Activated T-helper 17 cell treated with anti-CD3 and anti-CD28 coated beads, Interleukin-2, amount 50 U/mL, for 72 hours (primary cell): ENCODE measurements around the gene RANBP9. TPM values are rescaled to one million over a fixed set of nuclear protein-coding genes. Genes with fewer than 3 reads are reported as not detected.

Experiments used
- ATAC-seq: fragments of 150-1000 bp; cut with Tn5 transposase; replicated peaks from 2 replicates; pipeline ENCODE4 v1.10.0; 2021; ENCODE audit warnings: mild to moderate bottlenecking, moderate library complexity
- H3K27ac Mint-ChIP-seq: one replicate; pipeline ENCODE4 v1.8.0; 2022; ENCODE audit warnings: mixed read lengths
- H3K27me3 Mint-ChIP-seq: one replicate; pipeline ENCODE4 v1.8.0; 2022; ENCODE audit warnings: mixed read lengths
- H3K36me3 Mint-ChIP-seq: one replicate; pipeline ENCODE4 v1.8.0; 2022; ENCODE audit warnings: low read depth, mild to moderate bottlenecking, mixed read lengths
- H3K4me1 Mint-ChIP-seq: one replicate; pipeline ENCODE4 v1.8.0; 2022; ENCODE audit warnings: mixed read lengths
- H3K4me3 Mint-ChIP-seq: one replicate; pipeline ENCODE4 v1.8.0; 2022; ENCODE audit warnings: mild to moderate bottlenecking, mixed read lengths
- H3K9me3 Mint-ChIP-seq: one replicate; pipeline ENCODE4 v1.8.0; 2022; ENCODE audit warnings: mixed read lengths
- total RNA-seq, 2 donors: library from RNA; stranded (reverse); gene quantifications; one replicate each; pipeline ENCODE4 v1.2.3, GENCODE V29; 2022

RANBP9 gene
- total RNA-seq, 2 donors from 2014 or later, result 57.3 to 68.2 TPM

DNA sequence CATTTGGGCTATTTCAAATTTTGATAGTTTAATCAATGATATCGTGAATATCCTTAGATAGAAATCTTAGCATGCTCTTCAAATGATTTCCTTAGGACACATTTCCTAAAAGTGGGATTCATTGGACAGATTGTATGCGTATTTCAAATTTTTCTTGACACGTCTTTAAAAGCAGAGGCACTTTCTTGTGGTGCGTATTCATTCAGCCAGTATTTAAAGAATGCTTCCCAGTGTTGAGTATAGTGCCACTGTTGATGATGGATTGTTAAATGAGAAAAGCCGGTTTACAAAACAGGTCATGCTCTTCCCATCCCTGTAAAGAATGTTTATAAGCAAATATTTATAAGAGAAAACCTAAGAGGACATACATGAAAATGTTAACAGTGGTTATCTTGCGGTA, 111.6 kb downstream of the RANBP9 start:
- H3K27ac Mint-ChIP-seq, result no peak overlapping the region
- no peaks in the 10 kb centered on the region for H3K4me1 Mint-ChIP-seq
- H3K27me3 Mint-ChIP-seq, result no peaks in the 10 kb centered on the region
- no peak for ATAC-seq
- H3K9me3 Mint-ChIP-seq, result no peaks in the 10 kb centered on the region
- H3K36me3 Mint-ChIP-seq, result peaks cover 78% of the 10 kb centered on the region
- no peak overlapping the region for H3K4me3 Mint-ChIP-seq

DNA sequence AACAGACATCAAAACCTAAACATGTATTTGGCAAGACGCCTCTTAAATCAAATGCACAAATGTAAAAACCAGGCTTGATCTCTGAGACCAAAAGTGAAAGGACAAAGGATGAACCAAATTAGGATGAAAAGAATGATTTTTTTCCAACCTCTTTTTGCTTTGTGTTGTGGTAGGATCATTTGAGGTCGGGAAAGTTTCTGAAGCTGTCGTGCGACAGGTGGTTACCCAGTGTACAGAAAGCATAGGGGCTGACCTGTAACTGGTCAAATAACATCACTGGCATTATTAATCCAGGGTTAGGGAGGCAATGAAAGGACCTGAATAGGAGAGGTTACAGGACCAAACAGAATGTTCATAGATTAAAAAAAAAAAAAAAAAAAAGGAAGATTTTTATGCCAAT, 114.6 kb downstream of the RANBP9 start:
- no peak overlapping the region for H3K27ac Mint-ChIP-seq
- peaks cover 64% of the 10 kb centered on the region for H3K36me3 Mint-ChIP-seq
- H3K4me3 Mint-ChIP-seq, result no peak overlapping the region
- ATAC-seq, result no peak
- no peaks in the 10 kb centered on the region for H3K4me1 Mint-ChIP-seq
- no peaks in the 10 kb centered on the region for H3K9me3 Mint-ChIP-seq
- H3K27me3 Mint-ChIP-seq, result no peaks in the 10 kb centered on the region

DNA sequence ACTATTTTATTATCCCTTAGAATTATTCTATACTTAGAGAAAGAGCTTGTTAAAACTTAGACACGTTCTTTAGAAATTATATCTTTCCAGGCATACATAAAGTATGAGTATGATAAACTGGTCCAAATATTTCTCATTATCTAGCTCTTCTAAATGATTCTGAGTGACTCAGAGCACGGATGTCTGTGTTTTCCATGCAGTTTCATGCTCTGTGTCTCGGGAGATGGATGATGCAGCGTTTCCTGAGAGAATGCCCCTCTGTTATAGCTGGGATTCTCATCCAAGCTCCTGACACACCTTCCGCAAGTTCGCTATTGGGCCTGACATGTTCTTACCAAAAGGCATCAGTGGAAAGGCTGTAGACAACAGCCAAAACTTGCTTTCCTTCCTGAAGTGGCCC, 117.9 kb downstream of the RANBP9 start:
- no peaks in the 10 kb centered on the region for H3K9me3 Mint-ChIP-seq
- H3K4me3 Mint-ChIP-seq, result no peak overlapping the region
- no peak for ATAC-seq
- H3K4me1 Mint-ChIP-seq, result no peaks in the 10 kb centered on the region
- H3K36me3 Mint-ChIP-seq, result peaks cover 31% of the 10 kb centered on the region
- H3K27ac Mint-ChIP-seq, result no peak overlapping the region
- no peaks in the 10 kb centered on the region for H3K27me3 Mint-ChIP-seq

DNA sequence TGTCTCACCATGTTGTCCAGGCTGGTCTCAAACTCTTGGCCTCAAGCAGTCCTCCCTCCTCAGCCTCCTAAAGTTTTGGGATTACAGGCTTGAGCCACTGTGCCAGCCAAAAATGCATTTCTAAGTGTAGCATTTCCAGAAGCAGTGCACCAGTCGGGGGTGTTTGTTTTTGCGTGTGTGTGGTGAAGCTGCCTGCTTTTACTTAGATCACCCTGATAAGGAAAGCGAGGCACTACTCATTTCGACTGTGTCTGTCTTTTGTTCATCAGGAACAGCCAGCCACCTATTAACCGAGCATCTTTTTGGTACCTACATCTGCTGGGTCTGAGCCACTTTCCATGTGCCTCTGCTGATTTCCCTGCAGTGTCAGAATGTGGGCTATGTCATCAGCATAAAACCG, 118.5 kb downstream of the RANBP9 start:
- ATAC-seq, result no peak
- no peak overlapping the region for H3K4me3 Mint-ChIP-seq
- H3K4me1 Mint-ChIP-seq, result no peaks in the 10 kb centered on the region
- peaks cover 31% of the 10 kb centered on the region for H3K36me3 Mint-ChIP-seq
- no peaks in the 10 kb centered on the region for H3K9me3 Mint-ChIP-seq
- H3K27ac Mint-ChIP-seq, result no peak overlapping the region
- no peaks in the 10 kb centered on the region for H3K27me3 Mint-ChIP-seq

DNA sequence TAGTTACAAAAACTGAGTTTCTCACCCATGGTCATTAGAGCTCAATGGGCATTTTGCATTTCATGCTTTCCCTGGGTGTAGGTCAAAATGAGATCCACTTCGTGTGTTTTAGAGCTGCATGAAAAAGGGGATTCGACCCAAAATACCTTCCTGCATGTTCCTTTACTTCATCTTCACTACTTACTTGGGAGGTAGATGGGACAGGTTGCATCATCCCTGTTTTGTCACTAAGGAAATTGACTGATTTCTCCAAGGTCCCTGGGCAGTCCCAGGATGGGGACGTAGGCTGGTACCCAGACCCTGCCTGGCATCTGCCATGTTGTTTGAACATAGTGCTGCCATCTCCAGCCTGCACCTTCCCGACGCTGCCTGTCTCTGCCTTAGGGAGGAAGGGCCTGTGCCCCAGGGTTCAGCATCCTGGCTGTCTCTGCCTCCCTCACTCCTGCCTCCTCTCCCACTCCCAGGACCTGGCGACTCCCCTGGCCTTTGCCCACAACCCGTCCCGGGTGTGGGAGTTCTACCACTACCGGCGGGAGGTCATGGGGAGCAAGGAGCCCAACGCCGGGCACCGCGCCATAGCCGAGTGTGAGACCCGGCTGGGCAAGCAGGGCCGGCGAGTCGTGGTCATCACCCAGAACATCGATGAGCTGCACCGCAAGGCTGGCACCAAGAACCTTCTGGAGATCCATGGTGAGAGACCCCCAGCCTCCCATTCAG, 120.3 kb downstream of the RANBP9 start:
- Mint-ChIP-seq H3K27me3 (no peaks in the 10 kb centered on the region), H3K4me3 (no peak overlapping the region), H3K4me1 (no peaks in the 10 kb centered on the region), H3K27ac (no peak overlapping the region), H3K9me3 (no peaks in the 10 kb centered on the region), H3K36me3 (peaks cover 20% of the 10 kb centered on the region)
- ATAC-seq, result no peak

DNA sequence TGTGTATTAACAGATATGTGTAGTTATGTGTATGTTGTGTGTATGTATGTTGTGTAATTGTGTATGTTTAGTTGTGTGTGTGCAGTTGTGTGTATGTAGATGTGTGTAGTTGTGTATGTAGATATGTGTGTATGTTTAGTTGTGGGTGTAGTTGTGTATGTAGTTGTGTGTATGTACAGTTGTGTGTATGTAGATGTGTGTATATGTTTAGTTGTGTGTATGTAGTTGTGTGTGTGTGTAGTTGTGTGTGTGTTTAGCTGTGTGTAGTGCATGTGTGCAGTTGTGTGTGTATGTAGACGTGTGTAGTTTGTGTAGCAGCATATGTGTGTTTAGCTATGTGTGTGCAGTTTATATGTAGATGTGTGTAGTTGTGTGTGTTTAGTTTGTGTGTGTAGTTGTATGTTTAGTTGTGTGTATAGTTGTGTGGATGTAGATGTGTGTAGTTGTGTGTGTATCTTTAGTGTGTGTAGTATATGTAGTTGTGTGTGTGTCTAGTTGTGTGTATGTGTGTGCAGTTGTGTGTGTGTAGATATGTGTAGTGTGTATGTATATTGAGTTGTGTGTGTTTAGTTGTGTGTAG, 121.0 kb downstream of the RANBP9 start:
- H3K4me1 Mint-ChIP-seq, result no peaks in the 10 kb centered on the region
- H3K27me3 Mint-ChIP-seq, result no peaks in the 10 kb centered on the region
- H3K9me3 Mint-ChIP-seq, result no peaks in the 10 kb centered on the region
- no peak overlapping the region for H3K27ac Mint-ChIP-seq
- no peak overlapping the region for H3K4me3 Mint-ChIP-seq
- peaks cover 13% of the 10 kb centered on the region for H3K36me3 Mint-ChIP-seq
- no peak for ATAC-seq

DNA sequence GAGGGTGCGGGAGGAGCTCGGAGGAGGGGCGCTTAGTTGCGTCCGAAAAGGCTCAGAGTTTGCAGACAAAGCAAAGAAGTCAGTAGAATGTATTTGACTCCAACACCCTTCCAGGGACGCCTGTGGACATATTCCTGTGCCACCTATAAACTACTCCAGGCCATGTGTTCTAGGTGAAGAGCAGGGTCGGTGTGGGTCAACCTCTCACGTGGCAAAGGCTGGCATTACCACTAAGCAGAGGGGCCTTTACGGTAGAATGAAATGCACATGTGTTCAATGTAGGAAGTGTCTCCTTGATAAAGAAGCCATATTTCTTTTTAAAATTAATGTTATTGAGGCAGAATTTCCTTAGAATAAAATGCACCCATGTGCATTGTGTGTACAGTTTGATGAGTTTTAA, 121.8 kb downstream of the RANBP9 start:
- Mint-ChIP-seq H3K36me3 (peaks cover 11% of the 10 kb centered on the region), H3K4me3 (no peak overlapping the region), H3K4me1 (no peaks in the 10 kb centered on the region), H3K9me3 (no peaks in the 10 kb centered on the region), H3K27ac (no peak overlapping the region), H3K27me3 (no peaks in the 10 kb centered on the region)
- ATAC-seq, result no peak

DNA sequence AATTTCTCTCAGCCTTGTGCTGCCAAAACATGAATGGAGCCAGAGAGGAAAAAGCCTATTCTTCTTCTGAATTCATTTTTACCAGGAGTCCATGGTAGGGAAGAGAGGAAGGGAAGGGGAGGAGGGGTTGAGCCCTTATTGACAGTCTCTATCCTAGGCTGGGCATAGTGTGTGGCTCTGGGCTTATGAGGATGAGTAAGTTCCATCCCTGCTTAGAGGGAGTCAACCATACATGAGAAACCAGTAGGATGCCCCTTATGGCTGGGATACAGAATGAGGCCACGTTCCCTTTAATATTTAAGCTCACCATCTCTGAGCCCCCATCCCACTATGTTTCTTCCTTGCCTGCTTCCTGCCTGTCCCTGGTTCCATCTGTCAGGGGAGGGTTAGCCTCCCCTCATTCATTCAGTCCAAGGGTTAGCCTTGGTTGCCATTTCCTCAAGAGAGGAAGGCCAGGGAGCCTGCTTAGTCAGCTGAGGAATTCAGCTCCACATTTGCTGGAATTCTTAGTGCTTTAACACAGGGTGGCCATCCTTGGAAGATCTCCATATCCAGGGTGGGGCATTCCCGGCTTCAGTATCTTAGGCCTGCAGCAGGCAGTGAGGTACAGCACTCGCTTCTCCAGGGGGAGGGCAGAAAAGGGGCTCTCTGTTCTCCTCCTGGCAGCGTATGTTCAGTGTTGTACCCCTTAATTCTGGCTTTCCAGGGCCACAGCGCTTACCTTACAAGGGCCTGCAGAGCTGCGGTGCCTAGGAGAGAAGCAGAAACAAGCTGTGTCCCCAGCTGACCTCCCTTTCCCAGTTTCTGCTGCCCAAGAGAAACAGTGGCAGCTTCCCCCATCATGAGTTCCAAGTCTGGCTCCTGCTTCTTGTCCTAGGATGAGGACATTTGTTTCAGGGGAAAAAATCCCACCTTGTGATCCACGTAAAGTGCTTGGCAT, 124.8 kb downstream of the RANBP9 start:
- no peak overlapping the region for H3K27ac Mint-ChIP-seq
- ATAC-seq, result no peak
- no peaks in the 10 kb centered on the region for H3K9me3 Mint-ChIP-seq
- no peaks in the 10 kb centered on the region for H3K27me3 Mint-ChIP-seq
- H3K4me3 Mint-ChIP-seq, result no peak overlapping the region
- H3K4me1 Mint-ChIP-seq, result no peaks in the 10 kb centered on the region
- H3K36me3 Mint-ChIP-seq, result peaks cover 24% of the 10 kb centered on the region

DNA sequence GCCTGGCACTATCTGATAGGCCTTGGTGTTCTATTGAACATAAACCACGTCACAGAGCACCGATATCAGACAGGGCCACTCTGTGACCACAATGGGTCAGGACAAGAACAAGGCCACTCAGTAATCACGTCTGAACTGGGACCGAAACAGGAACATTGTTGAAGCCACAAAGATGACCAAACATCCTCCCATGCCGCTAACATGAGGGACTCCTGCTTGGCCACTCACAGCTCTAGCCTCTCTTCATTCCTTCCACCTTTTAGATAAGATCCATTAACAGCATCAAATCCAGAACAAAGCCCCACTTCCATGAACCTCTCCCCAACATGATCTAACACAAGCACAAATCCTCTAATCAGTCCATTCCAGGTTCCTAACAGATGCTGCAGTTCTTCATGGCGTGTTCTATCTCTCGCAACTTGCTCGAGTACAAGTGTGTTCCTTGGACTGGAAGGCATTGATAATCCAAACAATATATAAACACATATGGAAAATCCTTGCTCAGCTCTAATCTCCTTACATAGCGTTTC, 129.9 kb downstream of the RANBP9 start:
- no peak overlapping the region for H3K27ac Mint-ChIP-seq
- no peaks in the 10 kb centered on the region for H3K27me3 Mint-ChIP-seq
- H3K4me3 Mint-ChIP-seq, result no peak overlapping the region
- peaks cover 3% of the 10 kb centered on the region for H3K4me1 Mint-ChIP-seq
- ATAC-seq, result no peak
- H3K36me3 Mint-ChIP-seq, result peaks cover 20% of the 10 kb centered on the region
- H3K9me3 Mint-ChIP-seq, result no peaks in the 10 kb centered on the region

DNA sequence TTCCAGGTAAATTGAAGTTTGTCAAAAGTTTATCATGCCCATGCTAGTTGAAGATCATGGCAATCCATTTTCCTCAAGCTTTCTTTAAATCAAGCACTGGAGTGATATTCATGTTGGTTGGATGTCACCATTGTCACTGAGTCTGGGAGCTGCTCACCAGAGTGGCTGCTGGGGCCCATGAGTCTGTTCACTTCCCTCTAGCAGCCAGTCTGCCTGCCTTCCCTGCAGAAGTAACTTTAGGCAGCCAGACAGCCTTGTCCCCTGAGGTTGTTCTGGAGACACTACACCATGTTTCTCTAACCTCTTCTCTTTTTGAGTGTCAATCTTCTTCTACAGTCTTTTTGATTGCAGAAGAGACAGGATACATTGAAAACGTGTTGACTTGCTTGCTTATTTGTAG, 131.7 kb downstream of the RANBP9 start:
- no peak overlapping the region for H3K4me3 Mint-ChIP-seq
- no peaks in the 10 kb centered on the region for H3K9me3 Mint-ChIP-seq
- H3K27ac Mint-ChIP-seq, result peak overlapping the region; percentile 4
- no peaks in the 10 kb centered on the region for H3K27me3 Mint-ChIP-seq
- no peak for ATAC-seq
- H3K36me3 Mint-ChIP-seq, result peaks cover 22% of the 10 kb centered on the region
- H3K4me1 Mint-ChIP-seq, result peaks cover 8% of the 10 kb centered on the region

DNA sequence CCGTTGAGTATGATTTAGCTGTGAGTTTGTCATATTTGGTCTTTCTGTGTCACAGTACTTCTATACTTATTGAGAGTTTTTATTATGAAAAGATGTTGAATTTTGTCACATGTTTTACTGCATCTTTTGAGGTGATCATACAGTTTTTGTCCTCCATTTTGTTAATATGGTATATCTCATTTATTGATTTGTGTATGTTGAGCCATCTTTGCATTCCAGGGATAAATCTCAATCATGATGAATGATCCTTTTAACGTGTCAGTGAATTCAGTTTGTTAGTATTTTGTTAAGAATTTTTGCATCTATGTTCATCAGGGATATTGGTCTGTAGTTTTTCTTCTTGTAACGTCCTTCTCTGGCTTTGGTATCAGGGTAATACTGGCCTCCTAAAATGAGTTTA, 133.7 kb downstream of the RANBP9 start:
- no peak for ATAC-seq

DNA sequence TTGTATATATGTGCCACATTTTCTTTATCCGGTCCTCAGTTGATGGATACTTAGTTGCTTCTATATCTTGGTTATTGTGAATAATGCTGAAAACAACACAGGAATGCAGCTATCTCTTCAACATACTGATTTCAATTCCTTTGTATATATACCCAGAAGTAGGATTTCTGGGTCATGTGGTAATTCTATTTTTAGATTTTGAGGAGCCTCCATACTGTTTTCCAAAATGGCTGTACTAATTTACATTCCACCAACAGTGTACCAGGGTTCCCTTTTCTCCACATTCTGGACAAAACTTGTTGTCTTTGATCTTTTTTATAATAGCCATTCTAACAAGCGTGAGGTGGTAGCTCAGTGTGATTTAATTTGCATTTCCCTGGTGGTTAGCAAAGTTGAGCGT, 135.6 kb downstream of the RANBP9 start:
- peak overlapping the region; percentile 93 for H3K4me3 Mint-ChIP-seq
- no peaks in the 10 kb centered on the region for H3K27me3 Mint-ChIP-seq
- H3K27ac Mint-ChIP-seq, result peak overlapping the region; percentile 94

More for the DNA sequence above, 133.7 kb downstream of the RANBP9 start:
- Mint-ChIP-seq H3K9me3 (no peaks in the 10 kb centered on the region), H3K27me3 (no peaks in the 10 kb centered on the region), H3K27ac (no peak overlapping the region), H3K4me1 (peaks cover 8% of the 10 kb centered on the region), H3K4me3 (no peak overlapping the region), H3K36me3 (peaks cover 20% of the 10 kb centered on the region)

DNA sequence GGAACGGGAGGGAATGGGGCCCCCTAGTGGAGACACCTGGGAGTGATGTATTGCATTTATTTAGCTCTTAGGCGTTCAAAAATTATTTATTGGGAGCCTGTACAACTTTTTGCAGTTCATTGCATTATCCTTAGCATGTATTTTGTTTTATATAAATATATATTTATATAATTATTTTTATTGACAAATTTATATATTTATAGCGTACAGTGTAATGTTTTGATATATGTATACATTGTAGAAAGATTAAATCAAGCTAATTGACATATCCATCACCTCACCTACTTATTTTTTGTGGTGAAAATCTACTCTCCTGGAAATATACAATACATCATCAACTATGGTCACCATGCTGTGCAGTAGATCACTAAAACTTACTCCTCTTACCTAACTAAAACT, 136.3 kb downstream of the RANBP9 start:
- no peaks in the 10 kb centered on the region for H3K27me3 Mint-ChIP-seq
- ATAC-seq, result no peak
- H3K9me3 Mint-ChIP-seq, result no peaks in the 10 kb centered on the region
- peak overlapping the region; percentile 93 for H3K4me3 Mint-ChIP-seq
- H3K4me1 Mint-ChIP-seq, result peaks cover 8% of the 10 kb centered on the region
- peak overlapping the region; percentile 94 for H3K27ac Mint-ChIP-seq
- H3K36me3 Mint-ChIP-seq, result peaks cover 8% of the 10 kb centered on the region

More for the DNA sequence above, 135.6 kb downstream of the RANBP9 start:
- Mint-ChIP-seq H3K4me1 (peaks cover 8% of the 10 kb centered on the region), H3K36me3 (peaks cover 14% of the 10 kb centered on the region), H3K9me3 (no peaks in the 10 kb centered on the region)
- no peak for ATAC-seq

DNA sequence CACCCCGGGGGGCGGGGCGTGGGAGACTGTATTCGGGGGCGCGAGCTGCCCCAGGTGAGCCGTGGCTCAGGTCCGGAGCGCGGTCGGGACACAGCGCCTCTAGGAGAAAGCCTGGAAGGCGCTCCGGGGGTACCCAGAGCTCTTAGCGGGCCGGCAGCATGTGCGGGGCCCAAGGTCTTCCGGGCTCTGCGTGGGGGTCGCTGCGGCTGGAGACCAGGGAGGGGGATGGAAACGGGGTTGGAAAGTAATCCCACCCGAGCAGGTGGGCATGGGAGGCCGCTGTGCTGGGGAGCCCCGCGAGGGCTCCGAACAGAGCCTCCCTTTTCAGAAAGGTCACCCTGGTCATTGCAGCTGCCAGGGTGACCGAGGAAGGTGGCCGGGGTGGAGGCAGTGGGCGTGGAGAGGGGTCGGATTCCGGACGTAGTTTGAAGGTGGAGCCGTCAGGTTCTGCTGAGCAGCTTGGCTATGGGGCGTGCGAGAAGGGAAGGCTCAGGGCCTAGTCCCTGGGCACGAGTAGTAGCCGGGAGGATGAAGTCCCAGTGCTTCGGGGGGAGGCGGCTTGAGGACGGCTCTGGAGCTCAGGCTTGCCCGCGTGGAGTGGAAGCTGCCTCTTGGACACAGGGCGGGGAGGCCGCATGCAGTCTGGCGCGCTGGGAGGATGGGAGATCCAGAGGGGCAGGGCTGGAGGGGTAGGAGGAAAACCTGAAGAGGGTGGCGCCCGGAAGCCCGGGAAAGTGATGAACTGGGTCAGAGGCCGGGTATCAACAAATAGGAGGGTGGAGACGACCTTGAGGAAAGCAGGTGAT, 136.9 kb downstream of the RANBP9 start, which contains the start of gene SIRT5:
Gene SIRT5, plus strand, starts transcription at position 31 of the 806 bp plus-strand sequence. CDS start 9,510 bp downstream, outside the sequence.
- peak; percentile 69 for ATAC-seq
- Mint-ChIP-seq H3K4me3 (peak within 1 kb of the TSS; percentile 93), H3K4me1 (peaks cover 8% of the 10 kb centered on the region), H3K9me3 (no peaks in the 10 kb centered on the region), H3K27me3 (no peaks in the 10 kb centered on the region), H3K36me3 (peaks cover 8% of the 10 kb centered on the region), H3K27ac (peak within 1 kb of the TSS; percentile 94)
